ENCODE measurements around the gene ENTREP1.
"Not testable (repeated sequence)": the region's sequence is repeated elsewhere in the genome, so short reads cannot be mapped to it uniquely, and the experiment has no call there.

The ENTREP1 gene

DNA sequence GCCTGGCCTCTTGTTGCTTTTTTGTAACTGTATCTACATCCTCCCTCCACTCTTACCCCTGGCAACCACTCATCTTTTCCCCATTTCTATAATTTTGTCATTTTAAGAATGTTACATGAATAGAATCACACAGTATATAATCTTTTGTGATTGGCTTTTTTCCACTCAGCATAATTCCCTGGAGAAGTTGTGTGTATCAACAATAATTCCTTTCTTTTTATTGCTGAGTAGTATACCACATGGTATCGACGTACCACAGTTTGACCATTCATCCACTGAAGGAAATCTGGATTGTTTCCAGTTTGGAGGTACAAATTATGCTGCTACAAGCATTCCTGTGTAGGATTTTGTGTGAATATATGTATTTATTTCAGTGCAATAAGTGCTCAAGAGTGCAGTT lies 21.7 kb upstream of the ENTREP1 start:
- TF ChIP-seq POLR2A (IDR thresholded peaks at IDR 0.05; ENCODE audit: low read depth, low read length) = no peak
- no peak for TF ChIP-seq TAF1 (IDR thresholded peaks at IDR 0.05; ENCODE audit: borderline replicate concordance, low read depth, low read length)
- no peak for TF ChIP-seq POLR2AphosphoS5 (IDR thresholded peaks at IDR 0.05; ENCODE audit: low read depth, low read length)
- DNase-seq (ENCODE audit: insufficient read length) (no peak), FAIRE-seq (no peak)

DNA sequence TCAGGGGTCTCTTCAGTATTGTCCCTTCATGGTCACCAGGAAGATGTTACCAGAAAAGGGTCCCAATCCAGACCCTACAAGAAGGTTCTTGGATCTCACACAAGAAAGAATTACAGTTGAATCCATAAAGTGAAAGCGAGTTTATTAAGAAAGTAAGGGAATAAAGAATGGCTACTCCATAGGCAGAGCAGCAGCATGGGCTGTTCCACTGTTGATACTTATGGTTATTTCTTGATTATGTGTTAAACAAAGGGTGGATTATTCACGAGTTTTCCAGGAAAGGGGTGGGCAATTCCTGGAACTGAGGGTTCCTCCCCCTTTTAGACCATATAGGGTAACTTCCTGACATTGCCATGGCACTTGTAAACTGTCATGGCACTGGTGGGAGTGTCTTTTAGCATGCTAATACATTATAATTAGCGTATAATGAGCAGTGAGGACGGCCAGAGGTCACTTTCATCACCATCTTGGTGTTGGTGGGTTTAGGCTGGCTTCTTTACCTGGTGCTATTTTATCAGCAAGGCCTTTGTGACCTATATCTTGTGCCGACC lies 18.0 kb upstream of the ENTREP1 start:
- DNase-seq (ENCODE audit: insufficient read length); FAIRE-seq: not testable (repeated sequence)

DNA sequence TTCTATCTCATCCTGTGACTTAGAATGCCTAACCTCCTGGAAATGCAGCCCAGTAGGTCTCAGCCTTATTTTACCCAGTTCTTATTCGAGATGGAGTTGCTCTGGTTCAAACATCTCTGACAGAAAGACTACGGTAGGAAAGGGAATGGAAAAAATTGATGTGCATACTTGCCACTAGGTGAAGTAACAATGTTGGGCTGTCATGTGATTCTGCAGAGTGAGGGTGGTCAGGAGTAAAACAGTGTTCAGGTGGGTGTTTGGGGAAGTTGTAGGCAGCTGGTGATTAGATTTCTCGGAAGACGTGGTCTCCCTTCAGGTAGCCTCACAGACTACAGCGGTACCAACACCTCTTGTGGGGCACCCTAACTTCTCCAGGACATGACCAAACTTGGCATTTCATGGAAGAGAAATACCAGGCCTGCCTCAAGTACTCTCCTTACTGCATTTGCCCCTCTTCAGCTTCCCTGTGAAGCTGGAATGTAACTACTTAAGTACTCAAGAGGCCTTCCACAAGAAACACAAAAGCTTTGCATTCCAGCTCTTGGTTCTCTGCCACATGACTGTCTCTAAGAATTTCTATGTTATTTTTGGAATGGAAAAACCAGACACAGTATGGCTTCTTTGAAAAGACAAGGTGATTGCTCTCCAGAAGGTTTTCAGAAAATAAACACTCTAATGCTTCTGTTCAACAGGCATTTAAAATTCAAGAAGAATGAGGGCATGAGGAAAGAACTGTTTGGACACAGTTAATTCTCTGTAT lies 17.4 kb upstream of the ENTREP1 start:
- DNase-seq (ENCODE audit: insufficient read length) = no peak
- TF ChIP-seq POLR2A (IDR thresholded peaks at IDR 0.05; ENCODE audit: low read depth, low read length) = no peak
- no peak for FAIRE-seq

DNA sequence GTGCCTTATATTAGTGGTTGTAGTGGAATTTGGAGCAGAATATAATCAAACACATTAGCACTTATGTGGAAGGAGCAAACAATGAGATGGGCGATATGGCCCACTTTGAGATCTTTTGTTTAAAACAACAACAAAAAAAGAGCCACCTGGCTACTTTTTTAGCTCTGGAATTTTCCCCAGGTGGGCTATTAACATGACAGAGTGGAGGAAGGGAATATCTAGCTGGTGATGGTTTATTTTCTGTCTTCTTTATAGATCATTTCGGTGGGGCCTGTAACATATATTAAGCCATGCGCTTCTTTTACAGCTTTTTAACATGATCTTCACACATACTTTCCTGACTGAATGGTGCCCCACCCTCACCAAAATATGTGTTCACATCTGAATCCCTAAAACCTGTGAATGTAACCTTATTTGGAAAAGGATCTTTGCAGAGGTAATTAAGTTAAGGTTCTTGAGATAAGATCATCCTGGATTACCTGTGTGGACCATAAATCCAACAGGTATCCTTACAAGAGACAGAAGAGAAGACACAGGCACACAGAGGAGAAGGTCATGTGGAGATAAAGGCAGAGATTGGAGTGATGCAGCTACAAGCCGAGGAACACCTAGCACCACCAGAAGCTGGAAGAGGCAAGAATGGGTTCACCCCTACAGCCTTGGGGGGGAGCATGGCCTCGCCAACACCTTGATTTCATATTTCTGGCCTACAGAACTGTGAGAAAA lies 16.6 kb upstream of the ENTREP1 start:
- FAIRE-seq = no peak
- DNase-seq (ENCODE audit: insufficient read length) = no peak
- TF ChIP-seq POLR2AphosphoS5 (IDR thresholded peaks at IDR 0.05; ENCODE audit: low read depth, low read length) (no peak), POLR2A (IDR thresholded peaks at IDR 0.05; ENCODE audit: low read depth, low read length) (no peak), TAF1 (IDR thresholded peaks at IDR 0.05; ENCODE audit: borderline replicate concordance, low read depth, low read length) (no peak)

DNA sequence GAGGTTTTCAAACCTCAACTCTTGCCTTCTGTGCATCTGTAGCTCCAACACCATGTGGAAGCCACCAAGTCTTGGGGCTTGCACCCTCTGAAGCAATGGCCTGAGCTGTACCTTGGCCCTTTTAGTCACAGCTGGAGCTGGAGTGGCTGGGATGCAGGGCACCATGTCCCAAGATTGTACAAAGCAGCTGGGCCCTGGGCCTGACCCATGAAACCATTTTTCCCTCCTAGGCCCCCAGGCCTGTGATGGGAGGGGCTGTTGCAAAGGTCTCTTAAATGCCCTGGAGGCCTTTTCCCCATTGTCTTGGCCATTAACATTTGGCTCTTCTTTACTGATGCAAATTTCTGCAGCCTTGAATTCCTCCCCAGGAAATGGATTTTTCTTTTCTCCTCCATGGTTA lies 11.8 kb upstream of the ENTREP1 start:
- FAIRE-seq = no peak
- no peak for TF ChIP-seq POLR2A (IDR thresholded peaks at IDR 0.05; ENCODE audit: low read depth, low read length)
- no peak for TF ChIP-seq POLR2AphosphoS5 (IDR thresholded peaks at IDR 0.05; ENCODE audit: low read depth, low read length)
- TF ChIP-seq TAF1 (IDR thresholded peaks at IDR 0.05; ENCODE audit: borderline replicate concordance, low read depth, low read length) = no peak
- no peak for DNase-seq (ENCODE audit: insufficient read length)

- FAIRE-seq (no peak), DNase-seq (ENCODE audit: insufficient read length) (no peak)
- TF ChIP-seq POLR2AphosphoS5 (IDR thresholded peaks at IDR 0.05; ENCODE audit: low read depth, low read length) (no peak), TAF1 (IDR thresholded peaks at IDR 0.05; ENCODE audit: borderline replicate concordance, low read depth, low read length) (no peak), POLR2A (IDR thresholded peaks at IDR 0.05; ENCODE audit: low read depth, low read length) (no peak)
Observed at GRCh38 chr9:69314547-69314946, 10.5 kb upstream of the ENTREP1 start.

DNA sequence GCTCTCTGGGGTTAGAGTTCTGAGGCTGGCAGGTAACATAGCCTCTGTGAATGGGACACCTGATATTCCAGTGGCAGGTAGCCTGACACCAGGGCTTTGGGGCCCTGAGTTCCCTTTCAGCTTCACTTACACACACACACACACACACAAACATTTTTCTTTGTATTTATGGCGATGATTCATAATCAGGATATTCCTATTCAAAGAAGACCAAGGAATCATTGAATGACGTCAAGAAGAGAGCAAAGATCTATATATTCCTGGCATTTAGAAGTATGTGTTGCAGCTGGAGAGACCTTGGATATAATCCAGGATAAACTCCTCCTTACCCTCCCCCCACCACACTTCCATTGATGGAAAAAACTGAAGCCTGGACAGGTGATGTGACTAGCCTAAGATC lies 7.9 kb upstream of the ENTREP1 start:
- DNase-seq (ENCODE audit: insufficient read length) (no peak), FAIRE-seq (no peak)

DNA sequence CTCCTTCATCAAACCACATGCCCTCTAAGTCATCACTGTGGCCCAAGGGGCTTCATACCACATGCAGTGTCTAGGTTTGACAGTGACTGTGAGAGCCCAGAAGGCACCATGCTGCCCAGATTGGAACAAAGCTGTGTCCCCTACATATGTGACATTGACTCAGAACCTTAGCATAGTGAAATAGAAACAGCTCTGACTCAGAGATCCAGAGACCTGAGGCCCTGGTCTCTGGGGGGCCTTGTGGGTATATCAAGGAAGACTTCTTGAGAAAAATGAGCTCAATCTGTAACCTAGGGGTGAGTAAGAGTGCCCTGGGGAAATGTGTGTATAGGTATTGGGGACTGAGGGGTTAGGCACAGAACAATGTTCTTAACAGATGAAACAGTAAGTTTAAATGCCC lies 7.1 kb upstream of the ENTREP1 start:
- FAIRE-seq (no peak), DNase-seq (ENCODE audit: insufficient read length) (no peak)

More for the DNA sequence above, 7.9 kb upstream of the ENTREP1 start:
- TF ChIP-seq POLR2A (IDR thresholded peaks at IDR 0.05; ENCODE audit: low read depth, low read length) (no peak), POLR2AphosphoS5 (IDR thresholded peaks at IDR 0.05; ENCODE audit: low read depth, low read length) (no peak)

DNA sequence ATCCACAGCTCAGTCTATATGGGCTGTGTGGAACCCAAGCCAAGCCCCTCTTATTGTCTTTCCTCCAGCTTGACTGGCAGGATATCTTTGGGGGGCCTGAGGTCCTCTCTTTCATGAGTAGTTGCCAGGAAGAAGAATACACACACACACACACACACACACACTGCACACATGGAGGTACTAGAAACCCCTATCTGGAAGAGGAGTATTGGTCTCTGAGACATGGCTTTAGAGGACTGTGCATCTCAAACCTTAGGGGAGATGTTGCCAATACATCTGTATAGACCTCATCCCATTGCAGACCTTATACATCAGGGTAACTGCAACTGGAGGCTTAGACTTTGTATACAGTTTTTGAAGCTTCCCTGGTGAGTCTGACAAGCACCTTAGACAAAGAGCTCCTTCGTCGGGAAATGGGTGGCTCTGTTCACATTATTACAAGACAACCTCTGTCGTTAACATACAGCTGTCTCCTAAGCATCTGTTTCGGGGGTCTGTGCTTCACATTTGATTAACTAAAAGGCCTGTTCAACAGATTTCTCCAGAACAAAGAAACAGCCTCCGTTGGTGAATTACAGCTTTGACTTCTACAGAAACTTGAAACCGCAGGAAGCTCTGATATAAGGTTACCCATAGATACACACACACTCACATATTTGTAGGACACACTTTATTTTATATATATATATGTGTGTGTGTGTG lies 5.5 kb upstream of the ENTREP1 start:
- TF ChIP-seq POLR2AphosphoS5 (IDR thresholded peaks at IDR 0.05; ENCODE audit: low read depth, low read length) (no peak), TAF1 (IDR thresholded peaks at IDR 0.05; ENCODE audit: borderline replicate concordance, low read depth, low read length) (no peak), POLR2A (IDR thresholded peaks at IDR 0.05; ENCODE audit: low read depth, low read length) (no peak)
- FAIRE-seq (no peak), DNase-seq (ENCODE audit: insufficient read length) (no peak)

More for the DNA sequence above, 7.1 kb upstream of the ENTREP1 start:
- TF ChIP-seq POLR2AphosphoS5 (IDR thresholded peaks at IDR 0.05; ENCODE audit: low read depth, low read length) (no peak), TAF1 (IDR thresholded peaks at IDR 0.05; ENCODE audit: borderline replicate concordance, low read depth, low read length) (no peak), POLR2A (IDR thresholded peaks at IDR 0.05; ENCODE audit: low read depth, low read length) (no peak)

DNA sequence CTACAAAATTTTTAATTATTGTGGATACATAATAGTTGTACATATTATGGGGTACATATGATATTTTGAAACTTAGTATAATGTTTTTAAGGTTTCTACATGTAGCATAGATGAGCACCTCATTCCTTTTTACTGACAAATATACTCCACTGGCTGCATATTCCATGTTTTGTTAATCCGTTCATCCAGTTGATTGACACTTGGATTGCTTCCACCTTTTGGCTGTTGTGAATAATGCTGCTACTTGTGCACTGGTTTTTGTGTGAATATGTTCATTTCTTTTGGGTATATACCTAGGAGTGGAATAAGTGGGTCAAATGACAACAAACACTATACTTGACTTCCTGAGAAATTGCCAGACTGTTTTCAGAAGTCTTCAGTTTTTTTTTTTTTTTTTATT lies 2.8 kb upstream of the ENTREP1 start:
- FAIRE-seq (no peak), DNase-seq (ENCODE audit: insufficient read length) (no peak)
- TF ChIP-seq POLR2AphosphoS5 (IDR thresholded peaks at IDR 0.05; ENCODE audit: low read depth, low read length) (no peak), TAF1 (IDR thresholded peaks at IDR 0.05; ENCODE audit: borderline replicate concordance, low read depth, low read length) (no peak), POLR2A (IDR thresholded peaks at IDR 0.05; ENCODE audit: low read depth, low read length) (no peak)

- no peak for DNase-seq (ENCODE audit: insufficient read length)
- TF ChIP-seq TAF1 (IDR thresholded peaks at IDR 0.05; ENCODE audit: borderline replicate concordance, low read depth, low read length) (no peak), POLR2A (IDR thresholded peaks at IDR 0.05; ENCODE audit: low read depth, low read length) (no peak), POLR2AphosphoS5 (IDR thresholded peaks at IDR 0.05; ENCODE audit: low read depth, low read length) (no peak)
- no peak for FAIRE-seq
Observed at GRCh38 chr9:69323861-69324260, 1.2 kb upstream of the ENTREP1 start.

Data from GM12892 (cell line).